Astrocyte of the spinal cord (primary cell): ENCODE results near the gene SEPTIN10.
A peak's percentile ranks its signal among the peaks of the same experiment; 100 is the strongest.
"Not testable (repeated sequence)": the region's sequence is repeated elsewhere in the genome, so short reads cannot be mapped to it uniquely, and the experiment has no call there.

Experiments used
- DNase-seq: peaks from one replicate; pipeline ENCODE4 v3.0.0; 2011; ENCODE audit warnings: low read depth, low spot score
- H3K4me3 ChIP-seq: 2 replicates; pipeline ENCODE4 v1.5.1; 2011; ENCODE audit warnings: low read depth, mild to moderate bottlenecking, low read length, moderate library complexity
- CTCF ChIP-seq: IDR thresholded peaks from 2 replicates; pipeline ENCODE4 v1.5.1; 2012; ENCODE audit warnings: low read depth, mild to moderate bottlenecking, low read length, inconsistent platforms
- in situ Hi-C: cut with HindIII; loops from 2 replicates; pipeline ENCODE4 v1.10.0; 2017; ENCODE audit warnings: low sequenced_read_pairs

SEPTIN10 gene

GRCh38 chr2:109547280-109547679, 66.5 kb downstream of the SEPTIN10 start:
- no peak for TF ChIP-seq CTCF
- in situ Hi-C loops = no loop called here
- no peak overlapping the region for H3K4me3 ChIP-seq
- no peak for DNase-seq

GRCh38 chr2:109545828-109546713, 67.7 kb downstream of the SEPTIN10 start:
- peak; percentile 64 for DNase-seq
- TF ChIP-seq CTCF = peak; percentile 95
- in situ Hi-C loops = no loop called here
- no peak overlapping the region for H3K4me3 ChIP-seq

GRCh38 chr2:109542384-109542783, 71.4 kb downstream of the SEPTIN10 start:
- no peak for TF ChIP-seq CTCF
- in situ Hi-C loops = no loop called here
- H3K4me3 ChIP-seq = no peak overlapping the region
- DNase-seq = no peak

- in situ Hi-C loops = no loop called here
- no peak for TF ChIP-seq CTCF
- DNase-seq = no peak
- H3K4me3 ChIP-seq = no peak overlapping the region
Observed at GRCh38 chr2:109538546-109538945, 75.2 kb downstream of the SEPTIN10 start.

- no peak overlapping the region for H3K4me3 ChIP-seq
- no peak for TF ChIP-seq CTCF
- peak; percentile 24 for DNase-seq
- in situ Hi-C loops = no loop called here
Observed at GRCh38 chr2:109537565-109538222, 76.1 kb downstream of the SEPTIN10 start.

- in situ Hi-C loops, H3K4me3 ChIP-seq: not testable (repeated sequence)
- peak; percentile 37 for DNase-seq
Observed at GRCh38 chr2:109536556-109536955, 77.2 kb downstream of the SEPTIN10 start.

GRCh38 chr2:109535217-109535946, 78.4 kb downstream of the SEPTIN10 start:
- no peak for DNase-seq
- no peak overlapping the region for H3K4me3 ChIP-seq
- in situ Hi-C loops = no loop called here
- no peak for TF ChIP-seq CTCF
